GM10847 (cell line): Measurements from ENCODE around the gene SLC19A1.

Experiments used
- POLR2A ChIP-seq: IDR thresholded peaks from 2 replicates; pipeline ENCODE4 v1.6.1; 2011; ENCODE audit not compliant: insufficient read length; ENCODE audit errors: extremely low read depth

SLC19A1 gene

GRCh38 chr21:45472445-45473365, 69.5 kb downstream of the SLC19A1 start:
- TF ChIP-seq POLR2A: no peak

GRCh38 chr21:45471525-45472221, 70.6 kb downstream of the SLC19A1 start:
- TF ChIP-seq POLR2A: no peak

GRCh38 chr21:45470773-45471524, 71.3 kb downstream of the SLC19A1 start:
- no peak for TF ChIP-seq POLR2A

GRCh38 chr21:45470087-45470515, 72.1 kb downstream of the SLC19A1 start:
- TF ChIP-seq POLR2A: no peak

- no peak for TF ChIP-seq POLR2A
These were observed 72.8 kb downstream of the SLC19A1 start for GRCh38 chr21:45469273-45470086.

- no peak for TF ChIP-seq POLR2A
These were observed 73.3 kb downstream of the SLC19A1 start for GRCh38 chr21:45468971-45469272.

GRCh38 chr21:45468051-45468970, 73.9 kb downstream of the SLC19A1 start:
- no peak for TF ChIP-seq POLR2A

GRCh38 chr21:45467221-45467779, 74.9 kb downstream of the SLC19A1 start:
- no peak for TF ChIP-seq POLR2A

GRCh38 chr21:45466330-45467220, 75.7 kb downstream of the SLC19A1 start:
- no peak for TF ChIP-seq POLR2A

- TF ChIP-seq POLR2A: no peak
These were observed 76.5 kb downstream of the SLC19A1 start for GRCh38 chr21:45465611-45466329.

GRCh38 chr21:45465105-45465504, 77.1 kb downstream of the SLC19A1 start:
- TF ChIP-seq POLR2A: no peak

- TF ChIP-seq POLR2A: no peak
These were observed 77.9 kb downstream of the SLC19A1 start for GRCh38 chr21:45464309-45464708.
